ENCODE results near the gene SPRED3. TPM values are rescaled to one million over a fixed set of nuclear protein-coding genes. Genes with fewer than 3 reads are reported as not detected.

SPRED3 gene
- total RNA-seq, 4 donors from 2014 or later, result 0.46 to 0.83 (median 0.59) TPM

DNA sequence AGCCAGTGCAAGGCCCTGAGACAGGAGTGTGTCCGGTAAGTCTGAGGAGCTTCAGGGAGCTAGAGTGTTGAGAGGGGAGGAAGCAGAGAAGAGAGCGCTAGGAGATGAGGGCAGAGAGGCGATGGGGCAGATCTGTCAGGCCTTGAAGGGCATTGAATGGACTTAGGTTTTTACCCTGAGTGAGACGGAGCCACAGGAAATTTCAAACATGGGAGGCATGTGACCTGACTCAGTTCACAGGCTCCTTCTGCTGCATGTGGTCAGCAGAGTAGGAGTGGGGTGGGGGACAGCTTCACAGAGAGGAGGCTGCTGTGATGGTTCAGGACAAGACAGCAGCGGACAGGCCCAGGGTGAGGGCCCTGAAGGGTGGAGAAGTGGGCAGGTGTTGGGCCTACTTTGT is 11.9 kb downstream of the SPRED3 start:
- intact Hi-C loops (cut with DNase I), result loop anchor here (5.0 kb wide), 3 partner anchors 117 to 532 kb away; partner anchors contain the start of genes EIF3K, MAP4K1, MRPS12 and SARS2
- WGBS, result 72% methylated on average over 5 of the region's 5 CpGs
- Histone ChIP-seq H3K9me3 (no peaks in the 10 kb centered on the region), H3K27ac (replicated peaks in 1 of 4) (no peak overlapping the region), H3K27me3 (peaks cover 0 to 64% (median 37%) of the 10 kb centered on the region in 4 donors), H3K4me3 (no peak overlapping the region), H3K36me3 (peaks cover 0 to 11% (median 5%) of the 10 kb centered on the region in 4 donors), H3K4me1 (peaks cover 5 to 27% (median 16%) of the 10 kb centered on the region in 4 donors)
- DNase-seq (ENCODE audit: extremely low spot score), result no peak
- no peak for TF ChIP-seq POLR2A (IDR thresholded peaks at IDR 0.05; ENCODE audit: low read depth)
- TF ChIP-seq, protein P1, sequence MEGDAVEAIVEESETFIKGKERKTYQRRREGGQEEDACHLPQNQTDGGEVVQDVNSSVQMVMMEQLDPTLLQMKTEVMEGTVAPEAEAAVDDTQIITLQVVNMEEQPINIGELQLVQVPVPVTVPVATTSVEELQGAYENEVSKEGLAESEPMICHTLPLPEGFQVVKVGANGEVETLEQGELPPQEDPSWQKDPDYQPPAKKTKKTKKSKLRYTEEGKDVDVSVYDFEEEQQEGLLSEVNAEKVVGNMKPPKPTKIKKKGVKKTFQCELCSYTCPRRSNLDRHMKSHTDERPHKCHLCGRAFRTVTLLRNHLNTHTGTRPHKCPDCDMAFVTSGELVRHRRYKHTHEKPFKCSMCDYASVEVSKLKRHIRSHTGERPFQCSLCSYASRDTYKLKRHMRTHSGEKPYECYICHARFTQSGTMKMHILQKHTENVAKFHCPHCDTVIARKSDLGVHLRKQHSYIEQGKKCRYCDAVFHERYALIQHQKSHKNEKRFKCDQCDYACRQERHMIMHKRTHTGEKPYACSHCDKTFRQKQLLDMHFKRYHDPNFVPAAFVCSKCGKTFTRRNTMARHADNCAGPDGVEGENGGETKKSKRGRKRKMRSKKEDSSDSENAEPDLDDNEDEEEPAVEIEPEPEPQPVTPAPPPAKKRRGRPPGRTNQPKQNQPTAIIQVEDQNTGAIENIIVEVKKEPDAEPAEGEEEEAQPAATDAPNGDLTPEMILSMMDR (IDR thresholded peaks at IDR 0.05), result no peak
- TF ChIP-seq POLR2AphosphoS5 (IDR thresholded peaks at IDR 0.05), result no peak
- no peak for TF ChIP-seq EP300 (IDR thresholded peaks at IDR 0.05)

DNA sequence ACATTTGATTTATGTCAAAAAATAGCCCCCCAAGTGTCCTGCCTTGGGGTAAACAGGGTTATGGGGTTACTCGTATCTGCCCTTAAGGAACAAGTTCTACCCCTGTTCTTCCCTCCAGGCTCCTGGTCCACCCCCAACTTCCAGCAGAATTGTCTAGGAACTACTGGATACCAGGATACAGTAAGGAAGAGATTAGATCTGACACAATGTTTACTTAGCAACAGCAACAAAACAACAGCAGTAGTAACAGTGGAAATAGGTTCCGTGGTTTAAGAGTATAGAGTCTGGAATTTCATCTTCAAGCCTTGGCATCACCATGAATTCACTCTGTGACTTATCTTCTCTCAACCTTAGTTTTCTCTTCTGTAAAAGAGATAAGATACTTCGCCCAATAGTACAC is 12.7 kb downstream of the SPRED3 start:
- H3K27me3 ChIP-seq, result peaks cover 0 to 56% (median 33%) of the 10 kb centered on the region in 4 donors
- no peak overlapping the region for H3K27ac ChIP-seq (replicated peaks in 1 of 4)
- H3K9me3 ChIP-seq, result no peaks in the 10 kb centered on the region
- H3K4me3 ChIP-seq, result no peak overlapping the region
- H3K4me1 ChIP-seq, result peaks cover 5 to 20% (median 16%) of the 10 kb centered on the region in 4 donors
- no peak for DNase-seq (ENCODE audit: extremely low spot score)
- TF ChIP-seq POLR2AphosphoS5 (IDR thresholded peaks at IDR 0.05) (no peak), POLR2A (IDR thresholded peaks at IDR 0.05; ENCODE audit: low read depth) (no peak), EP300 (IDR thresholded peaks at IDR 0.05) (no peak)
- TF ChIP-seq, protein P1 (IDR thresholded peaks at IDR 0.05), result no peak
- peaks cover 0 to 15% (median 11%) of the 10 kb centered on the region in 4 donors for H3K36me3 ChIP-seq
- intact Hi-C loops (cut with DNase I), result loop anchor here (5.0 kb wide), 3 partner anchors 116 to 531 kb away; partner anchors contain the start of genes EIF3K, MAP4K1, MRPS12 and SARS2
- 81% methylated on average over 3 of the region's 3 CpGs for WGBS

DNA sequence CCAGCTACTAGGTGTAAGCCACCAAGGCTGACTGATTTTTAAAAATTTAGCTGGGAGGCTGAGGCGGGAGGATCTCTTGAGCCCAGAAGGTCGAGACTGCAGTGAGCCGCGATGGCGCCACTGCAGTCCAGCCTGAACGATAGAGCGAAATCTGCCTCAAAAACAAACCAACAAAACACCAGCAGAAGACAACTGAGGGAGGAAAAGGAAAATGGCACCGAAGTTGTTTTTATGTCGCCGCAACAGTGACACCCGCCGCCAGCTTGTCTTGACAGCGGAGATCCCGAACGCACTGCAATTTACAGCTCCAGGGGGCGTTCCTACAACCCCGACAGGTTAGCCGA is 14.1 kb downstream of the SPRED3 start:
- Histone ChIP-seq H3K36me3 (peaks cover 6 to 29% (median 23%) of the 10 kb centered on the region in 4 donors), H3K27ac (replicated peaks in 1 of 4) (peak overlapping the region in 3 of 4 donors; percentile 41 to 84 (median 79)), H3K27me3 (peaks cover 0 to 42% (median 27%) of the 10 kb centered on the region in 4 donors), H3K4me1 (peaks cover 5 to 20% (median 16%) of the 10 kb centered on the region in 4 donors), H3K4me3 (peak overlapping the region; percentile 77 to 98 (median 92)), H3K9me3 (no peaks in the 10 kb centered on the region)
- no peak for TF ChIP-seq POLR2AphosphoS5 (IDR thresholded peaks at IDR 0.05)
- TF ChIP-seq EP300 (IDR thresholded peaks at IDR 0.05), result no peak
- TF ChIP-seq POLR2A (IDR thresholded peaks at IDR 0.05; ENCODE audit: low read depth), result no peak
- TF ChIP-seq, protein P1 (IDR thresholded peaks at IDR 0.05), result no peak
- WGBS, result 6% methylated on average over 9 of the region's 18 CpGs
- no peak for DNase-seq (ENCODE audit: extremely low spot score)
- intact Hi-C loops (cut with DNase I), result loop anchor here (2.0 to 5.0 kb wide), 4 partner anchors 115 to 530 kb away; partner anchors contain the start of genes EIF3K, MAP4K1, MRPS12 and SARS2

DNA sequence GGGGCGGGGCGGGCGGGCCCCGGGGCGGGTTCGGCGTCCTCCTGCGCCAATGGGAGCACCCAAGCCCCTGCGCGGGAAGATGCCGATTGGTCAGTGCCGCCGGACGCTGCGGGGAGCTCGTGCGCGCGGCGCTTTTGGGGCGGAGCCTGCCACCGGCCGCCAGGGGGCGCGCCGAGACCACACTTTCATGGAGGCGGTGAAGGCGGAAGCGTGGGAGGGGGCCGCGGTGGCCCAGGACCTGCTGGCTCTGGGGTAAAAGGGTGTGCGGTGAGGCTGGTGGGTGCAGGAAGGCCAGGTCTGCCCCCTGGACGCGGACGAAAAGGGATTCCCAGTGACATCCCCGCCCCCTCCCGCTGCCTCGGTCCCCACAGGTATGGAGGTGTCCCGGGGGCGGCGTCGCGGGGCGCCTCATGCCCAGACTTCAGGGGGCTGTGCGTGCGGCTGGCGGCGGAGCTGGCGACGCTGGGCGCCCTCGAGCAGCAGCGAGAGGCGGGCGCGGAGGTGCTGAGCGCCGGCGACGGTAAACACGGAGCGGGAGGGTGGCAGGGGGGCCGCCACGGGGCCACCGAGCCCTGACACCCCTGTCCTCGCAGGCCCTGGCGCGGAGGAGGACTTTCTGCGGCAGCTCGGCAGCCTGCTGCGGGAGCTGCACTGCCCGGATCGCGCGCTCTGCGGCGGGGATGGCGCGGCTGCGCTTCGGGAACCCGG is 14.6 kb downstream of the SPRED3 start, which contains the start of gene FAM98C:
TSS of gene FAM98C (plus strand) at position 127 of the 708 bp plus-strand sequence. CDS start at position 188, 61 bp downstream.
- WGBS, result 3% methylated on average over 6 of the region's 82 CpGs
- H3K27ac ChIP-seq (replicated peaks in 1 of 4), result peak within 1 kb of the TSS; percentile 79 to 84 (median 83)
- TF ChIP-seq POLR2A (IDR thresholded peaks at IDR 0.05; ENCODE audit: low read depth) (no peak), EP300 (IDR thresholded peaks at IDR 0.05) (no peak), POLR2AphosphoS5 (IDR thresholded peaks at IDR 0.05) (peak; percentile 69 to 82)
- TF ChIP-seq, protein P1 (IDR thresholded peaks at IDR 0.05), result peak; percentile 97 to 99 (median 98)
- intact Hi-C loops (cut with DNase I), result loop anchor here (2.0 to 5.0 kb wide), 4 partner anchors 114 to 529 kb away; partner anchors contain the start of genes EIF3K, MAP4K1, MRPS12 and SARS2
- H3K9me3 ChIP-seq, result no peaks in the 10 kb centered on the region
- peaks cover 6 to 35% (median 23%) of the 10 kb centered on the region in 4 donors for H3K36me3 ChIP-seq
- H3K4me3 ChIP-seq, result peak within 1 kb of the TSS; percentile 77 to 98 (median 92)
- peaks cover 0 to 37% (median 23%) of the 10 kb centered on the region in 4 donors for H3K27me3 ChIP-seq
- H3K4me1 ChIP-seq, result peaks cover 5 to 20% (median 16%) of the 10 kb centered on the region in 4 donors
- DNase-seq (ENCODE audit: extremely low spot score), result peak; percentile 100

All from esophagus muscularis mucosa (tissue), 4 donors.